IMR-90 (cell line): ENCODE data around the gene RHOD. TPM values are rescaled to one million over a fixed set of nuclear protein-coding genes. Genes with fewer than 3 reads are reported as not detected.

ENCODE experiments used
- ATAC-seq: fragments of 200-7000 bp; cut with Tn5 transposase; 2 replicates; pipeline ENCODE4 v1.9.1; 2020; ENCODE audit warnings: low read depth, mild to moderate bottlenecking, moderate library complexity
- Bru-seq: library from RNA; stranded (reverse); fragments of 400-500 nt; gene quantifications from one replicate; lab custom pipeline; 2021; lab: Mats Ljungman, UMichigan
- BruChase-seq, 2 experiments: library from RNA; stranded (reverse); fragments of 400-500 nt; gene quantifications; one replicate each; lab custom pipeline; 2021; lab: Mats Ljungman, UMichigan
- BruUV-seq: library from RNA; stranded (reverse); fragments of 400-500 nt; replicated peaks from 2 replicates; lab custom pipeline; 2021; lab: Mats Ljungman, UMichigan
- CTCF ChIA-PET: fragments of 300-600 bp; formaldehyde crosslinking; extraction: SDS; loops from one replicate; lab custom pipeline; 2021; ENCODE audit warnings: antibody characterized with exemption; lab: Yijun Ruan, JAX
- POLR2A ChIA-PET: fragments of 300-600 bp; sonication (Branson Sonifier 250); formaldehyde crosslinking; loops from one replicate; lab custom pipeline; 2022; ENCODE audit warnings: antibody characterized with exemption; ENCODE audit not compliant: unreplicated experiment; lab: Charles Lee
- DNase-seq: peaks from one replicate; pipeline ENCODE4 v3.0.0; 2013
- H2AFZ ChIP-seq: replicated peaks from 2 replicates; pipeline ENCODE3; 2013; ENCODE audit warnings: low read length, mild to moderate bottlenecking; ENCODE audit not compliant: poor library complexity
- H2AK5ac ChIP-seq: 2 replicates; pipeline ENCODE4 v1.6.1; 2013; ENCODE audit warnings: low read depth, low read length, inconsistent platforms
- H2AK9ac ChIP-seq: replicated peaks from 2 replicates; pipeline ENCODE3; 2013; ENCODE audit warnings: mild to moderate bottlenecking, low read depth, low read length, moderate library complexity; ENCODE audit not compliant: poor library complexity
- H2BK120ac ChIP-seq: 2 replicates; pipeline ENCODE4 v1.6.1; 2013; ENCODE audit warnings: low read depth, low read length, inconsistent platforms
- H2BK15ac ChIP-seq: 3 replicates; pipeline ENCODE4 v1.6.1; 2013; ENCODE audit warnings: low read depth, low read length, inconsistent platforms
- H2BK20ac ChIP-seq: 2 replicates; pipeline ENCODE4 v1.6.1; 2013; ENCODE audit warnings: low read depth, mild to moderate bottlenecking, inconsistent platforms, low read length, moderate library complexity
- H2BK5ac ChIP-seq: 2 replicates; pipeline ENCODE4 v1.6.1; 2013; ENCODE audit warnings: mild to moderate bottlenecking, low read depth, low read length, inconsistent platforms; ENCODE audit not compliant: poor library complexity, severe bottlenecking
- H3K14ac ChIP-seq: replicated peaks from 2 replicates; pipeline ENCODE4 v1.6.1; 2013; ENCODE audit warnings: low read depth, low read length, inconsistent platforms
- H3K18ac ChIP-seq: 2 replicates; pipeline ENCODE4 v1.6.1; 2013; ENCODE audit warnings: low read depth, low read length, control low read depth
- H3K23ac ChIP-seq: 2 replicates; pipeline ENCODE4 v1.6.1; 2013; ENCODE audit warnings: low read depth, low read length, inconsistent platforms
- H3K27ac ChIP-seq: 2 replicates; pipeline ENCODE4 v1.5.1; 2013; ENCODE audit warnings: mild to moderate bottlenecking, control low read depth, low read length; ENCODE audit not compliant: insufficient read depth
- H3K27me3 ChIP-seq: 2 replicates; pipeline ENCODE4 v1.6.1; 2013; ENCODE audit warnings: low read length; ENCODE audit not compliant: control insufficient read depth, insufficient read depth
- H3K36me3 ChIP-seq: 2 replicates; pipeline ENCODE4 v1.6.1; 2013; ENCODE audit warnings: low read length, mixed read lengths; ENCODE audit not compliant: control insufficient read depth, insufficient read depth
- H3K4ac ChIP-seq: 2 replicates; pipeline ENCODE4 v1.6.1; 2013; ENCODE audit warnings: low read depth, low read length, inconsistent platforms
- H3K4me1 ChIP-seq: 2 replicates; pipeline ENCODE4 v1.6.1; 2013; ENCODE audit warnings: low read length, mixed read lengths; ENCODE audit not compliant: control insufficient read depth, insufficient read depth
- H3K4me2 ChIP-seq: 2 replicates; pipeline ENCODE4 v1.6.1; 2013; ENCODE audit warnings: low read depth, mild to moderate bottlenecking, control low read depth, low read length, moderate library complexity
- H3K4me3 ChIP-seq: 2 replicates; pipeline ENCODE4 v1.5.1; 2013; ENCODE audit warnings: low read depth, mild to moderate bottlenecking, control low read depth, low read length, moderate library complexity; ENCODE audit not compliant: insufficient read depth
- H3K56ac ChIP-seq: 2 replicates; pipeline ENCODE4 v1.6.1; 2013; ENCODE audit warnings: low read length, inconsistent platforms; ENCODE audit not compliant: insufficient read depth; ENCODE audit errors: extremely low read depth
- H3K79me1 ChIP-seq, 2 experiments: 2 replicates each; pipeline ENCODE4 v1.6.1; 2013; ENCODE audit warnings: low read length in 2 of 2, inconsistent platforms in 1 of 2, low read depth in 1 of 2
- H3K9ac ChIP-seq: 2 replicates; pipeline ENCODE4 v1.6.1; 2013; ENCODE audit warnings: low read depth, low read length, control low read depth
- H3K9me1 ChIP-seq: 2 replicates; pipeline ENCODE4 v1.6.1; 2013; ENCODE audit warnings: low read length, inconsistent platforms; ENCODE audit not compliant: insufficient read depth
- H3K9me3 ChIP-seq: 2 replicates; pipeline ENCODE4 v1.6.1; 2013; ENCODE audit warnings: low read length; ENCODE audit not compliant: control insufficient read depth, insufficient read depth
- H4K20me1 ChIP-seq: 2 replicates; pipeline ENCODE4 v1.6.1; 2013; ENCODE audit warnings: low read length, inconsistent platforms; ENCODE audit not compliant: insufficient read depth
- H4K5ac ChIP-seq: 2 replicates; pipeline ENCODE4 v1.6.1; 2013; ENCODE audit warnings: mild to moderate bottlenecking, low read depth, low read length, control low read depth
- H4K8ac ChIP-seq, 2 experiments: 2 replicates each; pipeline ENCODE4 v1.6.1; 2013; ENCODE audit warnings: low read depth in 2 of 2, low read length in 2 of 2, control low read depth in 1 of 2, inconsistent platforms in 1 of 2
- H4K91ac ChIP-seq: 2 replicates; pipeline ENCODE4 v1.6.1; 2013; ENCODE audit warnings: low read depth, low read length, inconsistent platforms; ENCODE audit not compliant: insufficient read depth
- CEBPB ChIP-seq: IDR thresholded peaks from 2 replicates; pipeline ENCODE4 v1.6.1; 2012; ENCODE audit warnings: low read depth, low read length, improper control_type of control experiment
- CHD1 ChIP-seq: IDR thresholded peaks from 2 replicates; pipeline ENCODE4 v1.6.1; 2012; ENCODE audit warnings: low read depth, low read length, improper control_type of control experiment
- CTCF ChIP-seq: conservative IDR thresholded peaks from 2 replicates; pipeline ENCODE4 v1.5.1; 2012; ENCODE audit warnings: mild to moderate bottlenecking, low read depth, low read length, improper control_type of control experiment
- ELK1 ChIP-seq: fragments of 150-350 bp; IDR thresholded peaks from 2 replicates; pipeline ENCODE4 v1.6.1; 2016; ENCODE audit warnings: low read depth, mild to moderate bottlenecking, low read length, moderate library complexity, borderline replicate concordance
- MAFK ChIP-seq: IDR thresholded peaks from 2 replicates; pipeline ENCODE4 v1.6.1; 2012; ENCODE audit warnings: low read depth, low read length, improper control_type of control experiment
- MAZ ChIP-seq: IDR thresholded peaks from 2 replicates; pipeline ENCODE4 v1.6.1; 2012; ENCODE audit warnings: low read depth, mild to moderate bottlenecking, low read length, improper control_type of control experiment, moderate library complexity, borderline replicate concordance
- MXI1 ChIP-seq: IDR thresholded peaks from 2 replicates; pipeline ENCODE4 v1.6.1; 2012; ENCODE audit warnings: low read depth, mild to moderate bottlenecking, low read length, moderate library complexity, borderline replicate concordance
- RAD21 ChIP-seq: IDR thresholded peaks from 2 replicates; pipeline ENCODE4 v1.6.1; 2012; ENCODE audit warnings: low read length, improper control_type of control experiment
- RCOR1 ChIP-seq: IDR thresholded peaks from 2 replicates; pipeline ENCODE4 v1.6.1; 2012; ENCODE audit warnings: mild to moderate bottlenecking, low read length, improper control_type of control experiment; ENCODE audit not compliant: insufficient replicate concordance
- SMC3 ChIP-seq: fragments of 150-350 bp; IDR thresholded peaks from 2 replicates; pipeline ENCODE4 v1.6.1; 2016; ENCODE audit warnings: low read depth, mild to moderate bottlenecking, antibody characterized with exemption, low read length, moderate library complexity
- WGBS, 2 experiments: methylation state at CpG; one replicate each; pipeline versions ENCODE4 v1.1.5 to v1.1.7; 2013; ENCODE audit warnings: missing lambda C conversion rate in 2 of 2; ENCODE audit not compliant: insufficient read length in 1 of 2; ENCODE audit errors: extremely low coverage in 2 of 2; 5-methylcytosine and 5-hydroxymethylcytosine counted together
- dilution Hi-C: fragments of 300-500 bp; cut with HindIII; formaldehyde crosslinking; loops from one replicate; pipeline ENCODE4 v1.14.3; 2018; ENCODE audit warnings: low sequenced_read_pairs; ENCODE audit not compliant: unreplicated experiment
- in situ Hi-C: fragments of 300-500 bp; cut with MboI; formaldehyde crosslinking; loops from 3 replicates; pipeline ENCODE4 v1.14.3; 2019; ENCODE audit warnings: low sequenced_read_pairs, inconsistent platforms, mixed read lengths
- intact Hi-C: fragments of 100-400 bp; cut with micrococcal nuclease; formaldehyde crosslinking; loops from 2 replicates; pipeline ENCODE4 v1.10.0; 2022
- long read RNA-seq: library from polyadenylated mRNA; unstranded; transcript quantifications from one replicate; pipeline ENCODE4 v2.0.0, GENCODE V29; 2021; ENCODE audit not compliant: unreplicated experiment
- polyA plus RNA-seq, 3 experiments: library from polyadenylated mRNA; depleted of rRNA; stranded (reverse); fragments of >200 nt; gene quantifications; 2 replicates each; pipeline ENCODE4 v1.2.3, GENCODE V29; 2012; ENCODE audit warnings: low replicate concordance in 1 of 3
- total RNA-seq: library from RNA; depleted of rRNA; stranded (reverse); fragments of >200 nt; gene quantifications from 2 replicates; pipeline ENCODE4 v1.2.3, GENCODE V29; 2012; rRNA removed

The RHOD gene
- 4.7 and 5.3 TPM in 2 replicates for total RNA-seq
- 10.9 and 13.4 TPM in 2 replicates for polyA plus RNA-seq (2012; rRNA removed)
- 17.8 and 23.1 TPM in 2 replicates for polyA plus RNA-seq (2012; cell fraction: cytosol; rRNA removed)
- polyA plus RNA-seq (2012; cell fraction: nucleus; rRNA removed; ENCODE audit: low replicate concordance), result 5.5 and 8.8 TPM in 2 replicates
- percentile 42 among the genes with signal in this experiment for Bru-seq, nascent RNA
- percentile 45 among the genes with signal in this experiment for BruChase-seq, experiment 1, labeled RNA remaining after a 6-hour chase
- percentile 40 among the genes with signal in this experiment for BruChase-seq, experiment 2, labeled RNA remaining after a 2-hour chase
- long read RNA-seq, transcript RHOD-201 (5 exons, 1,129 nt), result major isoform, 13 of 17 reads
- long read RNA-seq, partial matches to known transcripts, result 1 of 17 reads
- long read RNA-seq, other reads (novel, unspliced or antisense), result 3 of 17 reads

- Histone ChIP-seq H3K9ac (peak within 1 kb of the TSS; percentile 50), H2AK9ac (peak within 1 kb of the TSS; percentile 79), H2BK15ac (0 out of 3 replicates have a peak within 1 kb of the TSS, but pooled peaks have one; percentile 43), H2BK5ac (no peak within 1 kb of the TSS), H3K9me3 (no peaks in the 10 kb centered on the region), H3K4me2 (peak within 1 kb of the TSS; percentile 79), H3K4ac (peak within 1 kb of the TSS; percentile 88), H3K14ac (peak within 1 kb of the TSS; percentile 77; the same call in 1 of the 2 replicates), H3K18ac (peak within 1 kb of the TSS; percentile 40; the same call in 1 of the 2 replicates), H3K9me1 (peaks cover 10% of the 10 kb centered on the region), H3K56ac (no peak within 1 kb of the TSS; the same call in 1 of the 2 replicates), H3K23ac (peak within 1 kb of the TSS; percentile 66; the same call in 1 of the 2 replicates), H3K4me3 (peak within 1 kb of the TSS; percentile 54), H2AK5ac (peak within 1 kb of the TSS; percentile 75), H3K4me1 (peaks cover 22% of the 10 kb centered on the region), H3K27ac (peak within 1 kb of the TSS; percentile 34; the same call in 1 of the 2 replicates), H4K8ac (peak within 1 kb of the TSS; percentile 68 to 91; a peak in 2 of 4 replicates), H4K5ac (peak within 1 kb of the TSS; percentile 72), H4K91ac (peak within 1 kb of the TSS; percentile 47; the same call in 1 of the 2 replicates), H4K20me1 (no peaks in the 10 kb centered on the region; the same call in 1 of the 2 replicates), H2BK120ac (peak within 1 kb of the TSS; percentile 60), H2BK20ac (peak within 1 kb of the TSS; percentile 22), H3K36me3 (no peaks in the 10 kb centered on the region), H2AFZ (peak within 1 kb of the TSS; percentile 94), H3K79me1 (0 out of 4 replicates have a peak, but pooled peaks cover 0 to 12% of the 10 kb centered on the region in 2 experiments), H3K27me3 (no peaks in the 10 kb centered on the region)
- 18% methylated on average over 30 of the region's 72 CpGs; no CpG with 5 or more reads in 1 of the 2 experiments for WGBS, 2 experiments
- POLR2A ChIA-PET, result no interaction called here
- dilution Hi-C loops (no loop called here), in situ Hi-C loops (no loop called here), intact Hi-C loops (no loop called here)
- CTCF ChIA-PET, result no interaction called here
- ATAC-seq, result peak; percentile 57
- BruUV-seq, result no TSS peak
- DNase-seq, result no peak
- TF ChIP-seq RAD21 (no peak), ELK1 (no peak), RCOR1 (no peak), MAZ (no peak), CEBPB (no peak), MXI1 (no peak), CTCF (no peak), SMC3 (no peak), MAFK (no peak), CHD1 (no peak)
These were observed at the start of gene RHOD for GRCh38 chr11:67056267-67057204. RHOD (plus strand) TSS chr11:67056847; CDS start chr11:67056903, 56 bp downstream.
